Adrenal gland (tissue), 19 donors: ENCODE measurements around the gene WNT8A. TPM values are rescaled to one million over a fixed set of nuclear protein-coding genes. Genes with fewer than 3 reads are reported as not detected.
A peak's percentile ranks its signal among the peaks of the same experiment; 100 is the strongest.

Experiments
- DNase-seq, 7 donors: peaks; one replicate each; pipeline ENCODE4 v3.0.0-alpha.2; 2019 to 2020
- H3K27ac ChIP-seq, 5 donors: fragments of 200-600 bp; sonication (generic) in 4 of 5; 1 replicate in 3 of 5; 2 replicates in 2 of 5; pipeline versions ENCODE4 v1.5.1 to v1.8.0; 2016 to 2020; ENCODE audit warnings: mild to moderate bottlenecking in 1 of 5
- H3K27me3 ChIP-seq: fragments of 200-600 bp; 2 replicates; pipeline ENCODE4 v1.8.0; 2021
- H3K36me3 ChIP-seq, 2 donors: fragments of 200-600 bp; replicated peaks in 1 of 2; 1 replicate in 1 of 2; 2 replicates in 1 of 2; pipeline versions ENCODE4 v1.5.1 to v1.8.0; 2018 to 2022
- H3K4me1 ChIP-seq, 2 donors: fragments of 200-600 bp; replicated peaks in 1 of 2; 1 replicate in 1 of 2; 2 replicates in 1 of 2; pipeline versions ENCODE4 v1.5.1 to v1.8.0; 2018 to 2021
- H3K4me3 ChIP-seq, 4 donors: fragments of 200-600 bp; sonication (generic) in 3 of 4; one replicate each; pipeline ENCODE4 v1.5.1; 2016 to 2018
- H3K9me3 ChIP-seq, 3 donors: fragments of 200-600 bp; sonication (generic) in 1 of 3; replicated peaks in 1 of 3; 1 replicate in 2 of 3; 2 replicates in 1 of 3; pipeline versions ENCODE4 v1.5.1 to v1.8.0; 2016 to 2021
- CTCF ChIP-seq, 6 experiments: fragments of 450-650 bp in 4 of 6; fragments of 200-600 bp in 2 of 6; sonication (generic) in 1 of 6; IDR thresholded peaks; 1 replicate in 5 of 6; 2 replicates in 1 of 6; pipeline versions ENCODE4 v1.5.1 to v1.8.0; 2016 to 2021; ENCODE audit warnings: antibody characterized with exemption in 6 of 6, mild to moderate bottlenecking in 2 of 6, moderate library complexity in 1 of 6
- POLR2A ChIP-seq, 2 donors: fragments of 450-650 bp; IDR thresholded peaks; one replicate each; pipeline ENCODE4 v1.6.1; 2017; ENCODE audit warnings: antibody characterized with exemption in 2 of 2, mild to moderate bottlenecking in 2 of 2, moderate library complexity in 1 of 2
- WGBS, 4 donors: extraction: QIAGEN DNeasy Blood & Tissue Kit in 2 of 4; methylation state at CpG; one replicate each; pipeline versions ENCODE4 v1.1.5 to v1.1.7; 2013 to 2017; 5-methylcytosine and 5-hydroxymethylcytosine counted together
- intact Hi-C, 2 donors: fragments of 100-400 bp; cut with DNase I; formaldehyde crosslinking; loops; one replicate each; pipeline versions ENCODE4 v1.14.1 to v1.15.0; 2022 to 2023
- long read RNA-seq, 10 donors: library from polyadenylated mRNA in 3 of 10; unstranded in 2 of 10; stranded (forward) in 1 of 10; transcript quantifications; one replicate each; pipeline ENCODE4 v2.0.0 and lab custom pipeline, GENCODE V29; 2021 to 2026
- polyA plus RNA-seq, 3 donors: library from polyadenylated mRNA; stranded (reverse); fragments of 200-250 nt in 2 of 3; fragments of 350-450 nt in 1 of 3; fragmentation: Illumina TruSeq in 1 of 3; extraction: RNeasy Lipid Tissue Mini Kit (QIAGEN cat#74804) in 1 of 3; gene quantifications; one replicate each; pipeline ENCODE4 v1.2.3, GENCODE V29; 2013 to 2014
- total RNA-seq, 9 donors: library from RNA; depleted of rRNA in 4 of 9; stranded (reverse); fragments of >200 nt in 4 of 9; fragments of 120-200 nt in 1 of 9; fragmentation: NEBNext Ultra II Directional in 1 of 9; extraction: Animal tissue kit (Norgen Biotek cat#: 25700) in 1 of 9; gene quantifications; one replicate each; pipeline versions ENCODE4 v1.1.0 to v1.2.4, GENCODE V29; 2013 to 2023
- donor health status: healthy with polysubstance abuse.
- donor health status: Bipolar disorder and iron deficiency.
- donor health status: DM: yes; HTN: yes; CAD: no.
- donor health status: DM: no; HTN: no; CAD: no.
- donor health status: DM: no; HTN: no; CAD: no.
- donor health status: DM: yes; HTN: yes; CAD: no.

The WNT8A gene, protein sequence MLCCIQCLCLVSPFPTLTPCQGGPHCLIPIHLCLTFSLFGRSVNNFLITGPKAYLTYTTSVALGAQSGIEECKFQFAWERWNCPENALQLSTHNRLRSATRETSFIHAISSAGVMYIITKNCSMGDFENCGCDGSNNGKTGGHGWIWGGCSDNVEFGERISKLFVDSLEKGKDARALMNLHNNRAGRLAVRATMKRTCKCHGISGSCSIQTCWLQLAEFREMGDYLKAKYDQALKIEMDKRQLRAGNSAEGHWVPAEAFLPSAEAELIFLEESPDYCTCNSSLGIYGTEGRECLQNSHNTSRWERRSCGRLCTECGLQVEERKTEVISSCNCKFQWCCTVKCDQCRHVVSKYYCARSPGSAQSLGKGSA
- total RNA-seq (not detected), polyA plus RNA-seq (not detected)
- long read RNA-seq, donor 1 = 0 reads
- long read RNA-seq, donor 2 = 0 reads
- long read RNA-seq, donor 3 = 0 reads
- long read RNA-seq, donor 4 = 0 reads
- long read RNA-seq, donor 5 = 0 reads
- long read RNA-seq, donor 6 = 0 reads
- long read RNA-seq, donor 7 = 0 reads
- long read RNA-seq, donor 8 = 0 reads
- long read RNA-seq, donor 9 = 0 reads
- long read RNA-seq, donor 10 = 0 reads

- TF ChIP-seq POLR2A (IDR thresholded peaks at IDR 0.05) (no peak), CTCF (IDR thresholded peaks at IDR 0.05) (no peak)
- DNase-seq = no peak
- Histone ChIP-seq H3K36me3 (no peaks in the 10 kb centered on the region), H3K9me3 (no peaks in the 10 kb centered on the region), H3K27ac (no peak within 1 kb of the TSS), H3K4me1 (no peaks in the 10 kb centered on the region), H3K4me3 (no peak within 1 kb of the TSS), H3K27me3 (no peaks in the 10 kb centered on the region)
- intact Hi-C loops = loop anchor here (5.0 kb wide), 1 partner anchor 49 kb away; no protein-coding TSS in a partner anchor
- WGBS, 4 donors = 80 to 92% (median 87%) methylated on average over 5 of the region's 5 CpGs
Measured at GRCh38 chr5:138083702-138084101, at the start of gene WNT8A. Gene WNT8A, plus strand, starts transcription at chr5:138084033. Its CDS starts 95 bp downstream, at chr5:138084128.

DNA sequence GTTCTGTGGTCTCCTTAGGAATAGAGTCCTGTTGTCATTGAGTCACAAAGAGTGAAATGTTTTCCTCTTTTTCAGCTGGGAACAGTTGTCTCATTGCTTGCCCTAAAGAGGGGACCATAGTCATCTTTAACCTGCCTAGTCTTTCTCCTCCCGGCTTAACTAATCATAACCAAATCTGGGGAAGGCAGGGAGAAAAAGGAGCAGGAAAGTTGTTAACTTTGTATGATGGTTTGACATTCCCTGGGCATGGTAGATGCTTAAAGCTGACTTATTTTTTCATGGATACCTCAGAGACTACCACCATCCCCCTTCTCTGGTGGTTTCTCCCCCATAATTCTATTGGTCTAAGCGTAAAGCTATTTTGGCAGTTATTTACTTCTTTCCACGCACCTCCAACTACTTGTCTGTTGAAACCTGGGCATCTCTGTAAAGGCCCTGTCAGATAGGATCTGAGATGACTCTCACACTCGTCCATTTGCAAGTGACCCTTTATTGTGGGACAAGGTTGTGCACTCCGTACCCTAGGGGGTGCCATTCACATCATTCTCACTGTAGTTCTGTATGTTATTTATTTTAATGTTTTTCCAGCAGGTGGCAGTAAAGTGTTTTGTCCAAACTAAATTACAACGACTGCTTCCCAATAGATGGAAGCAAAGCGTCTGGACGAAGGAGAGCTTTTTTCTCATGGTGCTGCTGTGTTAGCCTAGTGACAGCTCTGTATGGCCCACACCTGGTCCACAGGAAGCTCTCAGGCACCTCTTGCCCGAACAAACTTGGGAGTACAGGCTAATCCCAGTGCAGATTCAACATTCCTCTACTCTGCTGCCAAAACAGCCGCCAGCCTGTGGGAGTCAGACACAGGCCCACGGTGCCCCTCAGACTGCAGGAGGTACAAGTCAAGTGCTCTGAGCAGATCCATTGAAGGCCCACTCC is 48.0 kb upstream of the WNT8A start:
- WGBS, 4 donors = 36 to 39% (median 38%) methylated on average over 11 of the region's 11 CpGs
- peaks cover 11 to 37% of the 10 kb centered on the region in 2 donors for H3K4me1 ChIP-seq
- intact Hi-C loops = loop anchor here in 1 of 2 donors (2.0 to 10.0 kb wide), 2 partner anchors 33 to 99 kb away; partner anchors contain the start of gene NME5

GRCh38 chr5:138037271-138037670 is 46.6 kb upstream of the WNT8A start:
- Histone ChIP-seq H3K9me3 (no peaks in the 10 kb centered on the region), H3K4me3 (no peak overlapping the region), H3K27ac (peak overlapping the region in 3 of 5 donors; percentile 30 to 53 (median 46)), H3K4me1 (peaks cover 4 to 28% of the 10 kb centered on the region in 2 donors), H3K36me3 (no peaks in the 10 kb centered on the region), H3K27me3 (no peaks in the 10 kb centered on the region)
- TF ChIP-seq CTCF (IDR thresholded peaks at IDR 0.05) = no peak
- no peak for TF ChIP-seq POLR2A (IDR thresholded peaks at IDR 0.05)
- DNase-seq = peak in 5 of 7 donors; percentile 48 to 65 (median 52)
- intact Hi-C loops = loop anchor here in 1 of 2 donors (2.0 to 10.0 kb wide), 2 partner anchors 32 to 98 kb away; partner anchors contain the start of gene NME5

More for the DNA sequence above, 48.0 kb upstream of the WNT8A start:
- Histone ChIP-seq H3K27me3 (no peaks in the 10 kb centered on the region), H3K4me3 (no peak overlapping the region), H3K36me3 (no peaks in the 10 kb centered on the region), H3K27ac (peak overlapping the region in 3 of 5 donors; percentile 48 to 53 (median 52)), H3K9me3 (no peaks in the 10 kb centered on the region)
- TF ChIP-seq POLR2A (IDR thresholded peaks at IDR 0.05) = no peak
- TF ChIP-seq CTCF (IDR thresholded peaks at IDR 0.05) = peak; percentile 82 to 98 (median 90)
- DNase-seq = peak; percentile 66 to 85 (median 71)
